Osteocyte (in vitro differentiated cells): ENCODE data around the gene PBX3. TPM values are rescaled to one million over a fixed set of nuclear protein-coding genes. Genes with fewer than 3 reads are reported as not detected.

Experiments
- DNase-seq: peaks from one replicate; pipeline ENCODE4 v3.0.0; 2021; ENCODE audit warnings: mixed read lengths; ENCODE audit not compliant: unreplicated experiment; ENCODE audit errors: extremely low spot score
- H3K27ac Mint-ChIP-seq: one replicate; pipeline ENCODE4 v1.8.0; 2021; ENCODE audit warnings: mild to moderate bottlenecking, mixed read lengths; ENCODE audit not compliant: unreplicated experiment
- H3K27me3 Mint-ChIP-seq: one replicate; pipeline ENCODE4 v1.8.0; 2021; ENCODE audit warnings: mixed read lengths; ENCODE audit not compliant: unreplicated experiment
- H3K36me3 Mint-ChIP-seq: one replicate; pipeline ENCODE4 v1.8.0; 2021; ENCODE audit warnings: mixed read lengths; ENCODE audit not compliant: unreplicated experiment
- H3K4me1 Mint-ChIP-seq: one replicate; pipeline ENCODE4 v1.8.0; 2021; ENCODE audit warnings: mixed read lengths; ENCODE audit not compliant: unreplicated experiment
- H3K4me3 Mint-ChIP-seq: one replicate; pipeline ENCODE4 v1.8.0; 2021; ENCODE audit warnings: mild to moderate bottlenecking, moderate library complexity, mixed read lengths; ENCODE audit not compliant: unreplicated experiment
- H3K9me3 Mint-ChIP-seq: one replicate; pipeline ENCODE4 v1.8.0; 2021; ENCODE audit warnings: mixed read lengths; ENCODE audit not compliant: unreplicated experiment
- CTCF ChIP-seq: fragments of 200-600 bp; sonication (generic); IDR thresholded peaks from 2 replicates; pipeline ENCODE4 v1.5.0; 2021; ENCODE audit warnings: antibody characterized with exemption, mild to moderate bottlenecking, moderate library complexity
- total RNA-seq: library from RNA; stranded (reverse); gene quantifications from 2 replicates; pipeline ENCODE4 v1.2.1, GENCODE V29; 2021

PBX3 gene
- total RNA-seq, 1 donor from 2014 or later: 16.0 TPM

GRCh38 chr9:125909459-125909858 lies 162.3 kb downstream of the PBX3 start:
- peaks cover 28% of the 10 kb centered on the region for H3K4me1 Mint-ChIP-seq

GRCh38 chr9:125910286-125910685 lies 163.1 kb downstream of the PBX3 start:
- Mint-ChIP-seq H3K27me3 (no peaks in the 10 kb centered on the region), H3K4me3 (no peak overlapping the region), H3K27ac (no peak overlapping the region), H3K9me3 (no peaks in the 10 kb centered on the region), H3K4me1 (peaks cover 22% of the 10 kb centered on the region), H3K36me3 (no peaks in the 10 kb centered on the region)
- TF ChIP-seq CTCF: no peak
- DNase-seq: no peak

More at GRCh38 chr9:125909459-125909858, 162.3 kb downstream of the PBX3 start:
- Mint-ChIP-seq H3K27ac (no peak overlapping the region), H3K9me3 (no peaks in the 10 kb centered on the region), H3K4me3 (no peak overlapping the region), H3K27me3 (no peaks in the 10 kb centered on the region), H3K36me3 (no peaks in the 10 kb centered on the region)
- TF ChIP-seq CTCF: no peak
- DNase-seq: no peak

GRCh38 chr9:125911861-125912644 lies 164.9 kb downstream of the PBX3 start:
- peaks cover 14% of the 10 kb centered on the region for H3K4me1 Mint-ChIP-seq
- no peaks in the 10 kb centered on the region for H3K9me3 Mint-ChIP-seq
- H3K27ac Mint-ChIP-seq: no peak overlapping the region
- H3K4me3 Mint-ChIP-seq: no peak overlapping the region
- no peak for TF ChIP-seq CTCF
- no peaks in the 10 kb centered on the region for H3K36me3 Mint-ChIP-seq
- H3K27me3 Mint-ChIP-seq: no peaks in the 10 kb centered on the region
- DNase-seq: no peak

- H3K9me3 Mint-ChIP-seq: no peaks in the 10 kb centered on the region
- no peak for TF ChIP-seq CTCF
These were observed 165.5 kb downstream of the PBX3 start for GRCh38 chr9:125912667-125913066.

GRCh38 chr9:125913551-125913950 lies 166.4 kb downstream of the PBX3 start:
- TF ChIP-seq CTCF: no peak
- no peaks in the 10 kb centered on the region for H3K9me3 Mint-ChIP-seq
- peaks cover 5% of the 10 kb centered on the region for H3K4me1 Mint-ChIP-seq
- no peak overlapping the region for H3K4me3 Mint-ChIP-seq
- no peak for DNase-seq
- no peak overlapping the region for H3K27ac Mint-ChIP-seq
- no peaks in the 10 kb centered on the region for H3K27me3 Mint-ChIP-seq
- H3K36me3 Mint-ChIP-seq: no peaks in the 10 kb centered on the region

More at GRCh38 chr9:125912667-125913066, 165.5 kb downstream of the PBX3 start:
- H3K4me3 Mint-ChIP-seq: no peak overlapping the region
- no peaks in the 10 kb centered on the region for H3K36me3 Mint-ChIP-seq
- peaks cover 12% of the 10 kb centered on the region for H3K4me1 Mint-ChIP-seq
- DNase-seq: no peak
- no peak overlapping the region for H3K27ac Mint-ChIP-seq
- no peaks in the 10 kb centered on the region for H3K27me3 Mint-ChIP-seq
